ENCODE data around the gene SCARB1.

The SCARB1 gene

DNA sequence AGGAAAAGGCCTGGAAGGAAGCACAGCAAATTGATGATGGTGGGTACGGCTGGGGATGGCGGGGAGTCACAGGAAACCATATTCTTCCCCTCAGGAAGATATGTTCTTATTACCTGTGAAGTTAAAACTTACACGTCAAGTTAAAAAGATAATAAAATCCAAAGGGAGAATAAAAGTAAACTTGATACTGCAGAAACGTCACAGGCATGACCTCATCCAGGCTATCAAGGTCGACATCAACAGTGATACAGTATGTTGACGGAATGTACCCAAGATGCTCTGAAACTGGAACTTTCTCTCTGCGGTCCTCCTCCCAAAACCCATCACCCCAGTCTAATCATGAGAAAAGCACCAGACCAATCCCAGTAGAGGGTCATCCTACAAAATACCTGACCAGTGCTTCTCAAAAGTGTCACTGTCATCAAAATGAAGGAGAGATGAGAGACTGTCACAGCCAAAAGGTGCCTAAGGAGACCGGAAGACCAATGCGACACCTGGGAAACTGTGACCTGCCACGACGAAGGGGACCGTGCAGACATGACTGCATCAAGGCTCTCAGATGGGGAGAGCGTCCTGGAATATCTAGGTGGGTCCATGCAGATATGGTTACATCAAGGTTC is 74.6 kb downstream of the SCARB1 start:
- H3K9me3 Mint-ChIP-seq = no peaks in the 10 kb centered on the region
- no peak for ATAC-seq
- no peaks in the 10 kb centered on the region for H3K4me1 Mint-ChIP-seq
- H3K27me3 Mint-ChIP-seq = no peaks in the 10 kb centered on the region
- no peak overlapping the region for H3K4me3 Mint-ChIP-seq
- DNase-seq = no peak
- H3K27ac Mint-ChIP-seq = peak overlapping the region in 1 of 2 donors; percentile 14

- Mint-ChIP-seq H3K27me3 (no peaks in the 10 kb centered on the region), H3K4me1 (no peaks in the 10 kb centered on the region), H3K27ac (no peak overlapping the region), H3K4me3 (no peak overlapping the region), H3K9me3 (no peaks in the 10 kb centered on the region)
- ATAC-seq (no peak), DNase-seq (no peak)
These were observed 77.4 kb downstream of the SCARB1 start for GRCh38 chr12:124786061-124786964.

DNA sequence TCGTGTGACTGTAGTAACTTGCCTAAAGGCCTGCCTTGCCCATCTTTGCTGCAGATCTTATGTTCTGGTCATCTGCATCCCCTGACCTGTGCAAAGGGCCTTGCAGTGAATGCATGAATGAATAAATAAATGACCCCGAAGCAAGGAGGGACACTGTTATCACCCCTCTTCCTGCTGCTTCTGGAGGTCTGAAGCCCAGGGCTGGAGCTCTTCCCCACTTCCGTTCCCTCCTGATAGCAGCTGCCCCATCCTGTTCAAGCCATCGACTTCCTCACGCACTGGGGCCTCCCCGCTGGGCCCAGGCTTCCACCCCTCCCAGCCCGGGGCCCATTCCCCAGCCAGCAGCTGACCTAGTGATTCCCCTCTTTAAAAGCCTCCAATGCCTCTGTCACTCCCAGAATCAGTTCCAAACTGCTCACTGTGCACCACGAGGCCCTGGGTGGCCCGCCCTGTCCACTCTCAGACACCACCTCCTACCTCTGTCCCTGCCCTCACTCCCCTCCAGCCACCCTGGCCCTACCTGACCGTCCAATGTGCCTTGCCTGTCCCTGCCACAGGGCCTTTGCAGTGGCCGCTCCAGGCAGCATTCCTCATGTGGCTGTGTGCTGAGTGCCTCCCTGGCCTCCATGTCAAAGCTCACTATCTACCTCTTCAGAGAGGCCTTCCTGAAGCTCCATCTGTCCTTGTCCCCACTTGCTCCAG is 78.6 kb downstream of the SCARB1 start:
- Mint-ChIP-seq H3K27me3 (no peaks in the 10 kb centered on the region), H3K27ac (peak overlapping the region in 1 of 2 donors; percentile 91), H3K4me1 (peaks cover under 1% of the 10 kb centered on the region), H3K4me3 (no peak overlapping the region), H3K9me3 (no peaks in the 10 kb centered on the region)
- ATAC-seq (no peak), DNase-seq (no peak)

DNA sequence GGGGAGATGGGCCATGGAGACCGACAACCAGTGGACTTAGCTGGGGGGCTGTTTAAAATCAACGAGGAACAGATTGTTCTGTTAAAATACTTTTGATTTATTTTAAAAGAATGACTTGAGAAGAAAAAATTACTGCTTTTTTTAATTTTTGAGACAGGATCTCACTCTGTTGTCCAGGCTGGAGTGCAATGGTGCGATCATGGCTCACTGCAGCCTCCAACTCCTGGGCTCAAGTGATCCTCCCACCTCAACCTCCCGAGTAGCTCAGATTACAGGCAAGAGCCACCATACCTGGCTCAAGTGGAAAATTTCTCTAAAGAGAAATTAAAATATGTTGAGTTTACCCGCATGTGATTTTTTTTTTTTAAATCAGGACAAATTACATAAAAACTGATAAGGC is 80.6 kb downstream of the SCARB1 start:
- Mint-ChIP-seq H3K4me3 (no peak overlapping the region), H3K9me3 (no peaks in the 10 kb centered on the region), H3K27me3 (no peaks in the 10 kb centered on the region), H3K27ac (no peak overlapping the region), H3K4me1 (peaks cover 11% of the 10 kb centered on the region)
- DNase-seq = no peak
- no peak for ATAC-seq

DNA sequence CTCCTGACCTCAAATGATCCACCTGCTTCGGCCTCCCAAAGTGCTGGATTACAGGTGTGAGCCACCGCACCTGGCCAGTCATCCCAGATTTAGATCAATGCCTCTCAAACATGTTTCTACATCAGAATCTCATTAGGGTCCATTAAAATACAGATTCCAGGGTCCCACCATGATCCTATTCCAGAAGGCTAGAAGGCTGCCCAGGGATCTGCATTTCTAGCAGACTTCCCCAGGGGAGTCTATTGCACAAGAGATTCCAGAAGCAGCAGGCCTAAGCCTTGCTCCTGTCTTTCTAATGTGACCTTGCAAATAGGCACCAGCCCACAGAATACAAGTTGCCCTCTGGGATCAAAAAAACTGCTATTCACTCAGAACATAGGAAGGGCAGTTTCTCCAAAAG is 81.5 kb downstream of the SCARB1 start:
- no peak for ATAC-seq
- H3K27me3 Mint-ChIP-seq = no peaks in the 10 kb centered on the region
- peaks cover 11% of the 10 kb centered on the region for H3K4me1 Mint-ChIP-seq
- H3K4me3 Mint-ChIP-seq = no peak overlapping the region
- DNase-seq = no peak
- H3K9me3 Mint-ChIP-seq = no peaks in the 10 kb centered on the region
- H3K27ac Mint-ChIP-seq = no peak overlapping the region

GRCh38 chr12:124780752-124781685 is 82.6 kb downstream of the SCARB1 start:
- no peak for DNase-seq
- no peak for ATAC-seq

DNA sequence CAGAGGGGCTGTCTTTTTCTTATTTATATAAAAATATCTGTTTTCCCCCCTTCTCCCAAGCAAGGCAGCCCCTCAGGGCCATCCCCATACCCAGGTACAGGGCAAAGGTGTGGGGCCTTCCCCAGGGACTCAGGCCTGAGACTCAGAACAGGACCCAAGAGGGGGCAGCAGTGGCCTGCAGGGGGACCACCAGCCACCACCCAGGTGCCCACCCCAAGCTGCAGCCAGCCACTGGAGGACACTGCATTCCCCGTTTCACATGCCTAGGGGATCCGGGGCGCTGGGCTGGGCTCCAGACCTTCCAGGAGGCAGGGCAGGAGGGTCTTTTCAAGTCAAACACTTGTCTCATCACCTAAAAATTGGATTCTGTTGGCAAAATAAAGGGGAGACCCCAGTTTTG is 83.3 kb downstream of the SCARB1 start:
- H3K27ac Mint-ChIP-seq = no peak overlapping the region
- no peaks in the 10 kb centered on the region for H3K27me3 Mint-ChIP-seq
- ATAC-seq (no peak), DNase-seq (no peak)
- H3K4me1 Mint-ChIP-seq = peaks cover 22% of the 10 kb centered on the region
- H3K9me3 Mint-ChIP-seq = peaks cover under 1 to 10% of the 10 kb centered on the region in 2 donors
- no peak overlapping the region for H3K4me3 Mint-ChIP-seq

More at GRCh38 chr12:124780752-124781685, 82.6 kb downstream of the SCARB1 start:
- Mint-ChIP-seq H3K27me3 (no peaks in the 10 kb centered on the region), H3K4me3 (no peak overlapping the region), H3K9me3 (peaks cover 0 to 3% of the 10 kb centered on the region in 2 donors), H3K4me1 (peaks cover 15% of the 10 kb centered on the region), H3K27ac (no peak overlapping the region)

- no peak for ATAC-seq
- DNase-seq = no peak
- no peaks in the 10 kb centered on the region for H3K27me3 Mint-ChIP-seq
- peaks cover 5 to 16% of the 10 kb centered on the region in 2 donors for H3K9me3 Mint-ChIP-seq
- H3K27ac Mint-ChIP-seq = no peak overlapping the region
- H3K4me1 Mint-ChIP-seq = peaks cover 30% of the 10 kb centered on the region
- H3K4me3 Mint-ChIP-seq = no peak overlapping the region
These were observed 84.2 kb downstream of the SCARB1 start for GRCh38 chr12:124779161-124780141.

DNA sequence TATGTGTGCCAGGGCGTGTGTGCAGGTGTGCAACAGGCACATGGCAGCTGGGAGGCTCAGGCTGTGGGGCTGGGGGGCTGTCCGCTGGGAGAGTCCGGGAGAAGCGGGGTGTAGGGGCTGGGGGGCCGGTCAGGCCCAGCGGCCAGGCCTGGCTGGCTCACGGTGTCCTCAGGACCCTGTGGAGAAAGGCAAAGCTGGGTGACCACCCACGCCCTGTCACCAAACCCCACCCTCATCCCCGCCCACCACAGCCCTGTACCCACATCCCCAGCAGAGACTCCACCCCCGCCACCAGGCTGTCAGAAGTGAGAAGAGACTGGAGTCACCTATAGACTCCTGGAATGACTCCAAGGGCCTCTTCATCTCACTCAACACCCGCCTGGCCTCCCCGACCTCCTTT is 85.3 kb downstream of the SCARB1 start:
- DNase-seq (no peak), ATAC-seq (no peak)
- H3K27ac Mint-ChIP-seq = no peak overlapping the region
- H3K4me3 Mint-ChIP-seq = no peak overlapping the region
- H3K27me3 Mint-ChIP-seq = no peaks in the 10 kb centered on the region
- H3K4me1 Mint-ChIP-seq = peaks cover 37% of the 10 kb centered on the region
- peaks cover 5 to 16% of the 10 kb centered on the region in 2 donors for H3K9me3 Mint-ChIP-seq

GRCh38 chr12:124777399-124778372 is 86.0 kb downstream of the SCARB1 start:
- no peak for ATAC-seq
- H3K9me3 Mint-ChIP-seq = peaks cover 5 to 16% of the 10 kb centered on the region in 2 donors

GRCh38 chr12:124776125-124776513 is 87.5 kb downstream of the SCARB1 start:
- peaks cover 20% of the 10 kb centered on the region for H3K27me3 Mint-ChIP-seq
- DNase-seq (no peak), ATAC-seq (no peak)
- no peak overlapping the region for H3K27ac Mint-ChIP-seq
- H3K4me3 Mint-ChIP-seq = no peak overlapping the region
- peaks cover 60% of the 10 kb centered on the region for H3K4me1 Mint-ChIP-seq
- peaks cover 5 to 16% of the 10 kb centered on the region in 2 donors for H3K9me3 Mint-ChIP-seq

More at GRCh38 chr12:124777399-124778372, 86.0 kb downstream of the SCARB1 start:
- DNase-seq = no peak
- Mint-ChIP-seq H3K27me3 (peaks cover 4% of the 10 kb centered on the region), H3K4me3 (no peak overlapping the region), H3K4me1 (peaks cover 45% of the 10 kb centered on the region), H3K27ac (no peak overlapping the region)

DNA sequence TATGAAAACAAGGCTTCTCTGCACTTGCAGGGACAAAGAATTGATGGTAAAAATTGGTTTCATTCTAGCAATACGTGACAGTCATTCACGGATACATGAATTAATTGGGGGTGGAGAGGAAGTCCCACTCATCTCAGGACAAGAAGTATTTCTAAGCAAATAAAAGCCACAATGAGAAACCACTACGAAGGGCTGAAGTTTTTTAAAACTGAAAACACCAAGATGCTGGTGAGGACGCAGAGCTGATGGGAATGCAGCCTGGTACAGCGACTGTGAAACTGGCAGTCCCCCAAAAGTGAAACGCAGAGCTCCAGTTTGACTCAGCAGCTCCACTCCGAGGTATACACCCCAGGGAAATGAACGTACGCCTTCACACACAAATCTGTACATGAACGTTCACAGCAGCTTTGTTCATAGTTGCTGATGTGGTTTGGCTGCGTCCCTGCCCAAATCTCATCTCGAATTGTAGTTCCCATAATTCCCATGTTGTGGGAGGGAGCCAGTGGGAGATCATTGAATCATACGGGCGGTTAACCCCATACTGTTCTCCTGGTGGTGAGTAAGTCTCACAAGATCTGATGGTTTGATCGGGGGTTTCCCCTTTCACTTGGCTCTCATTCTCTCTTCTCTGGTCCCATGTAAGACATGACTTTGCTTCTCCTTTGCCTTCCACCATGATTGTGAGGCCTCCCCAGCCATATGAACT is 89.0 kb downstream of the SCARB1 start:
- Mint-ChIP-seq H3K4me3 (peak overlapping the region; percentile 79), H3K27me3 (peaks cover 35% of the 10 kb centered on the region)
- peak; percentile 95 for ATAC-seq

More for the DNA sequence above, 89.0 kb downstream of the SCARB1 start:
- H3K27ac Mint-ChIP-seq = peak overlapping the region; percentile 84 to 88
- peak; percentile 87 to 94 for DNase-seq
- H3K4me1 Mint-ChIP-seq = peaks cover 62% of the 10 kb centered on the region
- peaks cover 5 to 16% of the 10 kb centered on the region in 2 donors for H3K9me3 Mint-ChIP-seq
